DMS53 treated with DMSO at 0.1 percent for 48 hours (cell line): ENCODE results near the gene CDIPT.
A peak's percentile ranks its signal among the peaks of the same experiment; 100 is the strongest.
"Not testable (repeated sequence)": the region's sequence is repeated elsewhere in the genome, so short reads cannot be mapped to it uniquely, and the experiment has no call there.

Experiments
- DNase-seq: peaks from one replicate; lab custom pipeline; 2025; ENCODE audit not compliant: unreplicated experiment; lab: John Stamatoyannopoulos, UW

Gene CDIPT

DNA sequence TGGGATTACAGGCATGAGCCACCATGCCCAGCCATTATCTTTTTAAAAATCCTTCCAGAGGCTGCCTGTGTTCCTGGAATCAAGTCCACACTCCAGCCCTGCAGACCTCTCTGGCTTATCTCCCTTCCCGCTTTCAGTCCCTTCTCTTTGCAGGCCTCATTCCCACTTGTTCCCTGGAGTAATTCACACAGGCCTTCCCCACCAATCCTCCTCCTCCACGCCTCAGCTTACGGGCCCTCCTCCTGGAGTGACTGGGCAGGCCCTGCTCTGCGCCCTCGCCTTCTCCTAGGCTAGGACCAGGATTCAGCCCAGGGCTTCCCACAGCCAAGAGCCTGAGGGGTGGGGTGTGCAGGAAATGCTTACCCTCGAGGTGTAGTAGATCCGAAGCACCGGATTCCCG is 2.8 kb downstream of the CDIPT start:
- DNase-seq: no peak

DNA sequence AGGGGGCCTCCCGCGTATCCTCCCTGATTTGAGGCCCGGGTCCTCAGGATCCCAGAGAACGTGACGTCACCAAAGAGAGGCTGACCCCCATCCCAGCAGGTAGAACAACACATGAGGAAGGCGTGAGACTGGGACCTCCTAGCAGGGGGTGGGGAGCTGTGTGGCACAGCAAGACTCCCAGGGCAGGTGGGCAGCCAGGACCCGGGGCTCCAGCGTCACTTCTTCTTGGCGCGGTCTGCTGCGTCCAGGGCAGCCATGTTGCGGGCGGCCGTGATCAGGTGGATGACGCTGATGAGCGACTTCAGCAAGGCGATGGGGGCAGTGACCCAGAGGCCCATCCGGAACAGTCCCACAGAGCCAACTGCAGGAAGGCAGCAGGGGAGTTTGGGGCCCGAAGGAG is 4.1 kb downstream of the CDIPT start:
- DNase-seq: no peak

DNA sequence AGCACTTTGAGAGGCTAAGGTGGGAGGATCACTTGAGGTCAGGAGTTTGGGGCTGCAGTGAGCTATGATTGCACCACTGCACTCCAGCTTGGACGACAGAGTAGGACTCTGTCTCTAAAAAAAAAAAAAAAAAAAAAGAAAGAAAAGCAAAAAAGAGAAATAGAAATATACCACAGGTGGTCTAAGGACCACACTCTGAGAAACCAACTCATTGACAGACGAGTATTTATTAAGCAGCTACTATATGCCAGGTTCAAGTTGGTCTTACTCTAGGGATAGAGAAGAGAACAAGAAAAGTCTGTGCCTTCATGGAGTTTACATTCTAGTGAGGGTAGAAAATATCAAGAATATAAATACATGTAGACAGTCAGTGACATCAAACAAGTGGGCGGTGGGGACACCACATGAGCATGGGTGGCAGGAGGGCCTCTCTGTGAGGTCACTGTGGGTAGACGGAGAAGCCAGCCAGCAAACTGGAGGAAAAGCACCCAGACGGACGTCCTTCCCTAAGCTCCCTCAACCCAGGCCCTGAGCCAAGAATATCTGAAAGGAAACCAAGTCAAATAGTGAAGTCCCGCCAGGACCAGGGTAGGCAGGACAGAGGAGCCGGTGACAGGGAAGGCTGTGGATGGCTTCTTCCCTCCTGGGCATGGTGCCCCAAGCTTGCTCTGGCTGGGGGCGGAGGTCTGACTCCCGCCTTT is 4.7 kb downstream of the CDIPT start:
- no peak for DNase-seq

DNA sequence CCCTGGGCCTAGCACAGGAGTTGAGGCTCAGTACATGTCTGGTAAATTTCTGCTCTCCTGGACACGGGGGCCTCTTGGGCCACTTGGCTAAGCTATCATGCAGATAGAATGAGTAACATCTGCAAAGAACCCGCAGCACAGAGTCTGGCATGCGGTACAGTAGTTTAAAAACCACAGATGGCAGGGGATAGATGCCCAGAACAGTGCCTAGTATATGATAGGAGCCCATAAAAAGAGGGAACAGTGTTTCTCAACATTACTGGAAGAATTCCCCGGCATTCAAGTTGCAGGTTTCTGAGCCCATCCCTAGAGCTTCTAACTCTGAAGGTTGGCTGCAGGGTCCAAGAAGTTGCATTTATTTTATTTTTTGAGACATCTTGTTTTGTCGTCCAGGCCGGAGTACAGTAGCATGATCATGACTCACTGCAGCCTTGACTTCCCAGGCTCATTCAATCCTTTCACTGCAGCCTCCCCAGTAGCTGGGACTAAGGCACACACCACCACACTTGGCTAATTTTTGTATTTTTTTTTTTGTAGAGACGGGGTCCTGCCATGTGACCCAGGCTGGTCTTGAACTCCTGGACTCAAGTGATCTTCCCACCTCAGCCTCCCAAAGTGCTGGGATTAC is 5.8 kb downstream of the CDIPT start:
- no peak for DNase-seq

DNA sequence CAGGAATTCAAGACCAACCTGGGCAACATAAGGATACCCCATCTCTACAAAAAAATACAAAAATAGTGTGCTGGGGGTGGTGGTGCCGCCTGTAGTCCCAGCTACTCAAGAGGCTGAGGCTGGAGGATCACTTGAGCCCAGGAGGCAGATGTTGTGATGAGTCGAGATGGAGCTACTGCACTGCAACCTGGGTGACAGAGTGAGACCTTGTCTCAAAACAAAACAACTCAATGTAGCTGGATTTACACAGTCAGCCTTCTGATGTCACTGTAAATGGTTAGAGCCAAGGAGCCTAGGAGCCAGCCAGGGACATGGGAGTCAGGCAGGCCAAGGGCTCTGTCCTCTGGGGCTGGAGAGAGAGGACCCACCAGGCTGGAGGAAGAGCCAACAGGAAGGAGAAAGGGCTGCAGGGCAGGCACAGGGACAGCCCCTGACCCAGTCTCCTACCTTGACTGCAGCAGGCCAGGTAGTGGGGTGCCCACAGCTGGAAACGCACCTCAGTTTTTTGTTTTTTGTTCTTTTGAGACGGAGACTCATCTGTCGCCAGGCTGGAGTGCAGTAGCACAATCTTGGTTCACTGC is 8.4 kb downstream of the CDIPT start:
- no peak for DNase-seq

DNA sequence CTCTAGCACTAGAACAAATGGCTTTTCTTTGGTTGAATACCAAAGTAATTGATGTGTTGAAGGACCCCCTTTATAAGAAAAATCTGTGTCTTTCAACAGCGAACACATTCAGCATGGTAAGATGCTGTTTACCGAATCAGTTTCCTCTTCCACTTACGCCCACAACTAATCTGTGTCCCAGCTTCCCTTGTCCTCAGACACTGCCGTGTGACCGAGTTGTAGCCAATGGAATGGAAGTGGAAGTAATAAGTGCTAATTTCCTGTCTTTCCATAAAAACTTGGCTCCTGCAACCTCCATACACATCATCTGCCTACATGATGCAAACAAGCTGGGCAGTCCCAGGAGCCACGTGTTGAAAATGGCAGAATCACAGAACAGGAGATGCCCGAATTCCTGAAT is 10.4 kb downstream of the CDIPT start:
- no peak for DNase-seq

DNA sequence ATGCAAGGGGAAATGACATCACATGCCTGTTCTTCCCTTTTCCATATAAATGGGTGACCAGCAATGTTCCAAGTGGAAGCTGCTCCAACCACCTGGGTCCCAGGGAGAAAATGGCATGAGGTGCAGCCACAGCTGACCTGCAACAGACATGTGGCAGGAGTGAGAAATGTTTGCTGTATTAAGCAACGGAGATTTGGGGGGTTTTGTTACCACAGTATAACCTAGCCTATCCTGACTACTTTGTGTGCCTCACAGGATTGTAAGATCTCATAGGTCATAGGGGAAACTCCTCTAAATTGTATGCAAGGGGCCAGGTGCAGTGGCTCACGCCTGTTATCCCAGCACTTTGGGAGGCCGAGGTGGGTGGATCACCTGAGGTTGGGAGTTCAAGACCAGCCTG is 12.0 kb downstream of the CDIPT start:
- no peak for DNase-seq

DNA sequence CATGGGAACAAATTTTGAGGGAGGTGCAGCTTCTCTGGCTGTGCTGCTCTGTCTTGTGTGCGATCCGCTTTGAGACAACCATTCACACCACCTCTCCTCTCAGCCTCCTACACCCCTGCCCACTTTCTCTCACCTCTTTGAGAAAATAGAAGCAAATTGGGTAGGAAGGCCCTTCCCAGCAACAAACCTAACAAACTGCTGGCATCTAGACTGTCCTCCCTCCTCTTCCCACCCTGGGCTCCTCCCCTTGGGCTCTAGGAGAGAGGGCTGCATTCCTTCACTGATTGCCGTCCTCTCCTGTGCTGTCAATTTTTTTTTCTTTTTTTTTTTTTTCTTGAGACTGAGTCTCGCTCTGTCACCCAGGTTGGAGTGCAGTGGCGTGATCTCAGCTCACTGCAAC is 13.5 kb downstream of the CDIPT start:
- no peak for DNase-seq

DNA sequence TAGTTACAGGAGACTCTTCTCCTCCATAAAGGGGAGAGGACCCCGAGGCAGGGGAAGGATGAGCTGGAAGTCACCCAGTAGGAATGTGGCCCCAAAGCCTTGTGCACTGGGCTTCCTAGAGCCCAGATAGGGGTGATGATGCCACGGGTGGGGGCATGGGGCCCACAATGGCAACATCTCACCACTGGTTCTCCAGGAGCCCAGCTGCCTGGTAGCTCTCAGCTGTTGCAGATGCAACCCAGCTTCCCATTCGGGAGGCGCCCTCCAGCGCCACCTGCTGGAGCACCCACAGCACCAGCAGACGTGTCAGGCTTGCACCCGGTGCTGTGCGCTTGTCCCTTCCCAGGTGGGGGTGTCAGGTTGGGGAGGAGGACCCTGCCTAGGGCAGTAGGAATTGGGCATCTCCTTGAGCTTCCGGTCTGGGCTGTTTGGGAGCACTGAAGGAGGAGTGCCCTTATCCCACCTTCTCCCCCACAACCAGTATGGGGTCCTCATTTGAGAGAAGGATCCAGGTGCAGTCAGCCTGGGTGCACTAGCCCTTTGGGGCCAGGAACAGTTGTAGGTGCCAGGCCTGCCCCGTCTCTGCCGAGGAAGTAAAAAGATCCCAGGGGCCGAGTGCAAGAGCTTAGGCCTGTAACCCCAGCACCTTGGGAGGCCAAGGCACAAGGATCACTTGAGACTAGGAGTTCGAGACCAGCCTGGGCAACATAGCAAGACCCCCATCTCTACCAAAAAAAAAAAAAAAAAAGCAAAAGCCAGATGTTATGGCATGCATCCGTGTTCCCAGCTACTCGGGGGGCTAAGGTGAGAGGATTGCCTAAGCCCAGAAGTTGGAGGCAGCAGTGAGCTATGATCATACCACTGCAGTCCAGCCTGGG is 14.4 kb downstream of the CDIPT start:
- DNase-seq: peak; percentile 26

DNA sequence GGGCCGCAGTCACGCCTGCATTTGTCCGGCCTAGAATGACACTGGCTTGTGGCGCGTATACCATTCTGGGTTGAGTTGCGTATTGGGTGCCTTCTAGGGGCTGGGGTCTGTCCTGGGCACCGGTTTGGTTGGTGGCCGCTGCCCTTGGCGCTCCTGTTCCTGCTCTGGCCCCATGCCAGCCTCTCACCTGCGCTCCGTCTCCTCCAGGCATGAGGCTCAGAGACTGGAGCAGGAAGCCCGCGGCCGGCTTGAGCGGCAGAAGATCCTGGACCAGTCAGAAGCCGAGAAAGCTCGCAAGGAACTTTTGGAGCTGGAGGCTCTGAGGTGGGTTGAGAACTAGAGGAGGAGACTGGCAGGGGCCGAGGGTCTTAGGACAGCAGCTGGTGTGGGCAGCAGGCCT is 17.4 kb downstream of the CDIPT start:
- DNase-seq: no peak

DNA sequence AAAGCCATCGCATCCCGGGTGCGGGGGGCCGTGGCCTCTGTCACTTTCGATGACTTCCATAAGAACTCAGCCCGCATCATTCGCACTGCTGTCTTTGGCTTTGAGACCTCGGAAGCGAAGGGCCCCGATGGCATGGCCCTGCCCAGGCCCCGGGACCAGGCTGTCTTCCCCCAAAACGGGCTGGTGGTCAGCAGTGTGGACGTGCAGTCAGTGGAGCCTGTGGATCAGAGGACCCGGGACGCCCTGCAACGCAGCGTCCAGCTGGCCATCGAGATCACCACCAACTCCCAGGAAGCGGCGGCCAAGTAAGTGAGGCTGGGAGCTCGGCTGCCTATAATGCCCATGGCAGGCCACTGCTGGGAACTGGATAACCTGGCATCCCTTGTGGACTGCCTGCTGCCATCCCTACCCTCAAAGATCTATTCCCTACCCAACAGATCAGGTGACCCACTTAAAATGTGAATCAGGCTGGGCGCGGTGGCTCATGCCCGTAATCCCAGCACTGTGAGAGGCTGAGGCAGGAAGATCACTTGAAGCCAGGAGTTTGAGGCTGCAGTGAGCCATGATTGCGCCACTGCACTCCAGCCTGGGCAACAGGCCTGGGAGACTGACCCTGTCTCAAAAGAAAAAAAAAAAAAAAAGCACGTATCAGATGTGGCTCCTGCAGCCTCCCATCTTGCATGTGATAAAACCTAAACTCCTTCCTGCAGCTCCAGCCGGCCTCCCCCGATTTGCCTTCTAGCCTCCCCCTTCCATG is 18.3 kb downstream of the CDIPT start:
- no peak for DNase-seq

DNA sequence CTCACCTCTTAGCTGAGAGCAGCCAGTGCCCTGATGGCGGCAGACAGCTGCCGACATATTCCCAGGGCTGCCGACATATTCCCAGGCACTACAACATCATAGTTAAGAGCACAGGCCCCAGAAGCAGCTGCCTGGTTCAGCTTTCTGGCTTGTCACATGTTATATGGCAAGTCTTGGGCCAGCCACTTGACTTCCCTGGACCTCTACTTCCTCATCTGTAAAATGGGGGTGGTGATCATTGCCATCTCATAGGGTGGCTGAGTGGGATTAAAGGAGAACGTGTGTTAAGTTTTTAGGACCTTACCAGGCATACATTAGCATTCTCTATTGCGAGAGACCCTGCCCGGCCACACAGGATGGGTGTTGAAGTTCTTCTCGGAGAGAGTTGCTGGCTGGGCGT is 19.1 kb downstream of the CDIPT start:
- DNase-seq: no peak

DNA sequence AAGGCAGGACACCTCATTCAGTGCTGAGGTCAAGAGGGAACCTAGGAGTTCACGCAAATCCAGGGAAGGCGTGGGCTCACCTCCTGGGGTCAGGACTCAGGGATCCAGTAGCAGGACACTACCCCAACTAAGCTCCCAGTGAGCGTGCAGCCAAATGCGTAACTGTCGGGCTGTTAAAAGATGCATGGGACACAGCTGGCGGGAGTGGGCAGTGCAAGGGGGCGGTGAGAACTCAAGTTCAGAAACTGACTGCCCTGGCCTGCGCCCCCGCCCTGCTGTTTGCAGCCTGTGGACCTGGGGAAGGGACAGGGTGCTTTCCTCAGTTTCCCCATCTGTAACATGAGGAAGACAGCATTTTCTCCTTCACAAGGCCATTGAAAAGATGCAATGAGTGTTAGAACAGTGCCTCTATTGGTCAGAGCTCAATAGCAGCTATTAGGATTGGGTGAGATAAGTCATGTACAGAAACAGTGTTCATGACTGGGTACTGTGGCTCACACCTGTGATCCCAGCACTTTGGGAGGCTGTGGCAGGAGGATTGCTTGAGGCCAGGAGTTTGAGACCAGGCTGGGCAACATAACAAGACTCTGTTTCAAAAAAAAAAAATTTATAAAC is 20.2 kb downstream of the CDIPT start:
- DNase-seq: no peak

DNA sequence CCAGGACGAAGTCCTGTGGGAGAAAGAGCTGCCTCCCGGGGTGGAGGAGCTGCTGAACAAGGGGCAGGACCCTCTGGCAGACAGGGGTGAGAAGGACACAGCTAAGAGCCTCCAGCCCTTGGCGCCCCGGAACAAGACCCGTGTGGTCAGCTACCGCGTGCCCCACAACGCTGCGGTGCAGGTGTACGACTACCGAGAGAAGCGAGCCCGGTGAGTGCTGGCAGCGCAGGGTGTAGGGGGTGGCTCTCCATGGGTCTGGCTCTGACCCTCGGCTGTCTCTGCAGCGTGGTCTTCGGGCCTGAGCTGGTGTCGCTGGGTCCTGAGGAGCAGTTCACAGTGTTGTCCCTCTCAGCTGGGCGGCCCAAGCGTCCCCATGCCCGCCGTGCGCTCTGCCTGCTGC is 21.4 kb downstream of the CDIPT start:
- no peak for DNase-seq

DNA sequence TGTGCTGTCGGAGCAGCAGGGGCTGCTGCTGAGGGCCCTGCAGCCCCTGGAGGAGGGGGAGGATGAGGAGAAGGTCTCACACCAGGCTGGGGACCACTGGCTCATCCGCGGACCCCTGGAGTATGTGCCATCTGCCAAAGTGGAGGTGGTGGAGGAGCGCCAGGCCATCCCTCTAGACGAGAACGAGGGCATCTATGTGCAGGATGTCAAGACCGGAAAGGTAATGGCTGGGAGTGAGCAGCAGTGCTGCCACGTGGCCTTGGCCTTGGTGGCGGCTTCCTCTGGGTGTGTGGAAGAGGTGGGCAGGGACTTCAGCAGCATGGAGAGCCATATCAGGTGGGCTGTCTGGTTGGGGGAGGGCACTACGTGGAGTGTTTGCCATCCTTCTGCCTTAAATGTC is 22.8 kb downstream of the CDIPT start:
- no peak for DNase-seq

DNA sequence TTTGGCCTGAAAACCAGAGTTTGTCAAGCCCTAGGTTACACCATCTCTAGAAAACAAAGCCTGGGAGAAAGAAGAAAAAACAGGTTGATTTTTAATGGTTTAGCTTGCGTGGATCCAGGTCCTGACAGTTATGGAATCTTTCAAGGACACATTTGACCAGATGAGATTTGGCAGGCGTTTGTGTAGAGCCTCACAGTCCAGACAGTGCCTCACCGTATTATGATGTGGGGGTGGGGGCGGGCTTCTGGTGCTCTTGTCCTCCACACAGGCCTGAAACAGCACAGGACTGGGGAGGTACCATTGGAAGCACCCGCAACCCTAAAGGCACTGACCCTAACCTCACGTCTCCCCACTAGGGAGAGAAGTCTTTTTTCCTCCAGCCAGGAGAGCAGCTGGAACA is 23.2 kb downstream of the CDIPT start:
- no peak for DNase-seq

DNA sequence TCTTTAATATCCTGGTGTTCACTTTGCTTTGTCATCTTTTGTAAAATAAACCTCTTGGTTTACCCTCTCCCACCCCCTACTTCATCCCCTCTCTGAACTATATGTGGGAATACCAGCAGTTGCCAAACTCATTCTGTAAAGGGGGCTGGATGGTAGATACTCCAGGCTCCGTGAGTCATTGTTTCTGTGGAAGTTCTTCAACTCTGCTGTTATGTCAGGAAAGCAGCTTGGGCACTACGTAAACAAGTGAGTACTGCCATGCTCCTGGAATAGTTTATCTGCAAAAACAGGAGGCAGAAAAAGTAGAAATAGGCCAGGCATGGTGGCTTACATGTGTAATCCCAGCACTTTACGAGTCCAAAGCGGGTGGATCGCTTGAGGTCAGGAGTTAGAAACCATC is 25.2 kb downstream of the CDIPT start:
- DNase-seq: no peak

DNA sequence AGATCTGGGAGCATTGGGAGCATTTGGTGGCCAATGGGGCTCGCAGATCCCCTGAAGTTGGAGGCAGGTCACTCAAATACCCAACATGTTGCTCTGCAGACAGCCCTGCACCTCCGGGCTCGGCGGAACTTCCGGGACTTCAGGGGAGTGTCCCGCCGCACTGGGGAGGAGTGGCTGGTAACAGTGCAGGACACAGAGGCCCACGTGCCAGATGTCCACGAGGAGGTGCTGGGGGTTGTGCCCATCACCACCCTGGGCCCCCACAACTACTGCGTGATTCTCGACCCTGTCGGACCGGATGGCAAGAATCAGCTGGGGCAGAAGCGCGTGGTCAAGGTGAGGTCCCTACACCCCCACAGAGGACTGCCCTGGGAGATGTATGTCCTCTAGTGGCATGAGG is 26.4 kb downstream of the CDIPT start:
- no peak for DNase-seq

DNA sequence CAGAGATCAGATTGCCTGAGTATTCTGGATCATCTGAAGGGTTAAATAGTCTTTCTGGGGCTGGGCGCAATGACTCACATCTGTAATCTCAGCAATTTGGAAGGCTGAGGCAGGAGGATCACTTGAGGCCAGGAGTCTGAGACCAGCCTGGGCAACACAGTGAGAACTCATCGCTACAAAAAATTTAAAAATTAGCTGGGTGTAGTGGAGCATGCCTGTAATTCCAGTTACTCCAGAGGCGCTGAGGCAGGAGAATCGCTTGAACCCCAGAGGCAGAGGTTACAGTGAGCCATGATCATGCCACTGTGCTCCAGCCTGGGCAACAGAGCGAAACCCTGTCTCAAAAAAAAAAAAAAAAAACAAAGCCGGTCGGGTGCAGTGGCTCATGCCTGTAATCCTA is 27.1 kb downstream of the CDIPT start:
- DNase-seq: no peak

DNA sequence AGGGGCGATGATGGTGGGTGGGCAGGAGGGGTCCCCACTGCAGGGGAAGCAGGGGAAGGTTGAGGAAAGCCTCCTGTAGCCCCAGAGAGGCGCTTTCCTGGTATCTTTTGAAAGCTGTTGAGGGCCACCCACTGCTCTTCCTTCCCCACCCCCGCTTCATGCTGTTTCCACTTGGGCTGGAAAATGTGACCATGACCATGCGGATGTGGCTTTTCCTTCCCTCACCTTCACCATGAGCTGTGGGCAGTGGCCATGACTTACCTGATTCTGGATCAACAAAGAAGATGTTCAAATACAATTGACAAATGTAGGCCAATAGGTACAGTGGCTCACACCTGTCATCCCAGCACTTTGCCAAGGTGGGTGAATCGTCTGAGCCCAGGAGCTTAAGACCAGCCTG is 28.9 kb downstream of the CDIPT start:
- no peak for DNase-seq

DNA sequence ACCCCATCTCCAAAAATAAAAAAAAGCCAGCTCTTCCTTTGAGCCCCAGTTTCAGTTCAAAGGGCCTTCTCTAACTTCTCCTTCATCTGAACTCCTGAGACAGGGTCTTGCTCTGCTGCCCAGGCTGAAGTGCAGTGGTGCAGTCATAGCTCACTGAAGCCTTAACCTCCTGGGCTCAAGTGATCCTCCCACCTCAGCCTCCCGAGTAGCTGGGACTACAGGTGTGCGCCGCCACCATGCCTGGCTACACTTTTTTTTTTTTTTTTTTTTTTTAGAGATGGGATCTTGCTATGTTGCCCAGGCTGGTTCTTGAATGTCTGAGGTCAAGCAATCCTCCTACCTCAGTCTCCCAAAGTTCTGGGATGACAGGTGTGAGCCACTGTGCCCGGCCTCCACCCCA is 29.8 kb downstream of the CDIPT start:
- DNase-seq: not testable (repeated sequence)
